Measurements from ENCODE around the gene AFAP1L1.

The AFAP1L1 gene

DNA sequence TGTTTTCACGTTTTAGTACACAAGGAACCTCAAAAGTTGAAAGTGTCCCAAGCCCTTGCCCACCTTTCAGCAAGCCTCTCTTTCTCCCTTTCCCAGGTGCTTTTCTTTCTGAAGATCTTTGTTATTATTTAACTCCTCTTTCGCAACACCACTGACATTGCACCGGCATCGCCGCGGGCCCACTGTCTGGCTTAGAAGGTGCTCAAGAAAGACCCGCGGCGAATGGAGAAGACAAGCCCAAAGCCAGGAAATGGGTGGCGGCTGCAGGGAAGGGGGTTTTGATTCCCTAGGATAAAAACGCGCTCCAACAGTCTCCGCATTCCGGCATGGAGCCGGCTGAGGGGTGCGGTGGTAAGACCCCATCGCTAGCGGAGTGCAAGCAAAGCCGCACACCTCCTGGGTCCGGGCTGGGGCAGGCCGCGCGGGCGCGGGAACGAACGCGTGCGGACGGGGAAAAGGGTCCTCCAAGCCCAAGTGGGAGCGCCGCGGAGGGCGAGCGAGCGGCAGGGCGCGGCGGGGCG is 404 bp upstream of the AFAP1L1 start (continued):
- TF ChIP-seq, protein P1, sequence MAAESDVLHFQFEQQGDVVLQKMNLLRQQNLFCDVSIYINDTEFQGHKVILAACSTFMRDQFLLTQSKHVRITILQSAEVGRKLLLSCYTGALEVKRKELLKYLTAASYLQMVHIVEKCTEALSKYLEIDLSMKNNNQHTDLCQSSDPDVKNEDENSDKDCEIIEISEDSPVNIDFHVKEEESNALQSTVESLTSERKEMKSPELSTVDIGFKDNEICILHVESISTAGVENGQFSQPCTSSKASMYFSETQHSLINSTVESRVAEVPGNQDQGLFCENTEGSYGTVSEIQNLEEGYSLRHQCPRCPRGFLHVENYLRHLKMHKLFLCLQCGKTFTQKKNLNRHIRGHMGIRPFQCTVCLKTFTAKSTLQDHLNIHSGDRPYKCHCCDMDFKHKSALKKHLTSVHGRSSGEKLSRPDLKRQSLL (tag by site-specific recombination; IDR thresholded peaks at IDR 0.05) = no peak
- TF ChIP-seq, protein P2, sequence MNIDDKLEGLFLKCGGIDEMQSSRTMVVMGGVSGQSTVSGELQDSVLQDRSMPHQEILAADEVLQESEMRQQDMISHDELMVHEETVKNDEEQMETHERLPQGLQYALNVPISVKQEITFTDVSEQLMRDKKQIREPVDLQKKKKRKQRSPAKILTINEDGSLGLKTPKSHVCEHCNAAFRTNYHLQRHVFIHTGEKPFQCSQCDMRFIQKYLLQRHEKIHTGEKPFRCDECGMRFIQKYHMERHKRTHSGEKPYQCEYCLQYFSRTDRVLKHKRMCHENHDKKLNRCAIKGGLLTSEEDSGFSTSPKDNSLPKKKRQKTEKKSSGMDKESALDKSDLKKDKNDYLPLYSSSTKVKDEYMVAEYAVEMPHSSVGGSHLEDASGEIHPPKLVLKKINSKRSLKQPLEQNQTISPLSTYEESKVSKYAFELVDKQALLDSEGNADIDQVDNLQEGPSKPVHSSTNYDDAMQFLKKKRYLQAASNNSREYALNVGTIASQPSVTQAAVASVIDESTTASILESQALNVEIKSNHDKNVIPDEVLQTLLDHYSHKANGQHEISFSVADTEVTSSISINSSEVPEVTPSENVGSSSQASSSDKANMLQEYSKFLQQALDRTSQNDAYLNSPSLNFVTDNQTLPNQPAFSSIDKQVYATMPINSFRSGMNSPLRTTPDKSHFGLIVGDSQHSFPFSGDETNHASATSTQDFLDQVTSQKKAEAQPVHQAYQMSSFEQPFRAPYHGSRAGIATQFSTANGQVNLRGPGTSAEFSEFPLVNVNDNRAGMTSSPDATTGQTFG (tag by site-specific recombination; IDR thresholded peaks at IDR 0.05; ENCODE audit: borderline replicate concordance) = no peak
- TF ChIP-seq ZBTB49 (tag by site-specific recombination; IDR thresholded peaks at IDR 0.05; ENCODE audit: low read depth) (no peak), GLI2 (tag by site-specific recombination; IDR thresholded peaks at IDR 0.05; ENCODE audit: borderline replicate concordance, low read depth) (no peak), ZNF701 (tag by site-specific recombination; IDR thresholded peaks at IDR 0.05) (no peak), ZNF677 (tag by site-specific recombination; IDR thresholded peaks at IDR 0.05) (no peak), PBX3 (CRISPR knock-in tag; IDR thresholded peaks at IDR 0.05) (no peak), ZNF292 (tag by site-specific recombination; IDR thresholded peaks at IDR 0.05; ENCODE audit: borderline replicate concordance, low read depth) (no peak), ZNF2 (tag by site-specific recombination; IDR thresholded peaks at IDR 0.05) (no peak), ELK4 (IDR thresholded peaks at IDR 0.05; ENCODE audit: borderline replicate concordance, low read depth, low read length) (no peak), SETDB1 (IDR thresholded peaks at IDR 0.05; ENCODE audit: insufficient read length, low read length) (no peak), ZNF501 (tag by site-specific recombination; IDR thresholded peaks at IDR 0.05) (no peak), ZNF26 (tag by site-specific recombination; IDR thresholded peaks at IDR 0.05) (no peak), ZNF416 (tag by site-specific recombination; IDR thresholded peaks at IDR 0.05) (no peak), ZNF514 (tag by site-specific recombination; IDR thresholded peaks at IDR 0.05) (no peak), ZNF302 (tag by site-specific recombination; IDR thresholded peaks at IDR 0.05; ENCODE audit: low read depth) (no peak), ZNF626 (tag by site-specific recombination; IDR thresholded peaks at IDR 0.05) (no peak), ZNF777 (tag by site-specific recombination; IDR thresholded peaks at IDR 0.05; ENCODE audit: borderline replicate concordance) (0 out of 2 replicates have a peak, but pooled peaks have one; percentile 46), ZNF423 (tag by site-specific recombination; IDR thresholded peaks at IDR 0.05) (no peak), KLF1 (tag by site-specific recombination; IDR thresholded peaks at IDR 0.05) (peak; percentile 75), ZNF221 (tag by site-specific recombination; IDR thresholded peaks at IDR 0.05; ENCODE audit: borderline replicate concordance) (no peak), ZNF843 (tag by site-specific recombination; IDR thresholded peaks at IDR 0.05) (no peak), ZNF704 (tag by site-specific recombination; IDR thresholded peaks at IDR 0.05) (no peak), ZNF558 (tag by site-specific recombination; IDR thresholded peaks at IDR 0.05) (no peak), ZNF341 (tag by site-specific recombination; IDR thresholded peaks at IDR 0.05; ENCODE audit: low read depth) (peak; percentile 91), ZNF266 (tag by site-specific recombination; IDR thresholded peaks at IDR 0.05; ENCODE audit: low read depth) (no peak), ZBTB8A (tag by site-specific recombination; IDR thresholded peaks at IDR 0.05) (peak; percentile 70)
- TF ChIP-seq, protein P3, sequence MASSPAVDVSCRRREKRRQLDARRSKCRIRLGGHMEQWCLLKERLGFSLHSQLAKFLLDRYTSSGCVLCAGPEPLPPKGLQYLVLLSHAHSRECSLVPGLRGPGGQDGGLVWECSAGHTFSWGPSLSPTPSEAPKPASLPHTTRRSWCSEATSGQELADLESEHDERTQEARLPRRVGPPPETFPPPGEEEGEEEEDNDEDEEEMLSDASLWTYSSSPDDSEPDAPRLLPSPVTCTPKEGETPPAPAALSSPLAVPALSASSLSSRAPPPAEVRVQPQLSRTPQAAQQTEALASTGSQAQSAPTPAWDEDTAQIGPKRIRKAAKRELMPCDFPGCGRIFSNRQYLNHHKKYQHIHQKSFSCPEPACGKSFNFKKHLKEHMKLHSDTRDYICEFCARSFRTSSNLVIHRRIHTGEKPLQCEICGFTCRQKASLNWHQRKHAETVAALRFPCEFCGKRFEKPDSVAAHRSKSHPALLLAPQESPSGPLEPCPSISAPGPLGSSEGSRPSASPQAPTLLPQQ (tag by site-specific recombination; IDR thresholded peaks at IDR 0.05) = peak; percentile 87

Measured in HEK293 (cell line).